ENCODE data around the gene KIAA0753.
A peak's percentile ranks its signal among the peaks of the same experiment; 100 is the strongest.

Gene KIAA0753

GRCh38 chr17:6641247-6641863, 844 bp upstream of the KIAA0753 start:
- peak; percentile 33 for DNase-seq (ENCODE audit: low spot score)

DNA sequence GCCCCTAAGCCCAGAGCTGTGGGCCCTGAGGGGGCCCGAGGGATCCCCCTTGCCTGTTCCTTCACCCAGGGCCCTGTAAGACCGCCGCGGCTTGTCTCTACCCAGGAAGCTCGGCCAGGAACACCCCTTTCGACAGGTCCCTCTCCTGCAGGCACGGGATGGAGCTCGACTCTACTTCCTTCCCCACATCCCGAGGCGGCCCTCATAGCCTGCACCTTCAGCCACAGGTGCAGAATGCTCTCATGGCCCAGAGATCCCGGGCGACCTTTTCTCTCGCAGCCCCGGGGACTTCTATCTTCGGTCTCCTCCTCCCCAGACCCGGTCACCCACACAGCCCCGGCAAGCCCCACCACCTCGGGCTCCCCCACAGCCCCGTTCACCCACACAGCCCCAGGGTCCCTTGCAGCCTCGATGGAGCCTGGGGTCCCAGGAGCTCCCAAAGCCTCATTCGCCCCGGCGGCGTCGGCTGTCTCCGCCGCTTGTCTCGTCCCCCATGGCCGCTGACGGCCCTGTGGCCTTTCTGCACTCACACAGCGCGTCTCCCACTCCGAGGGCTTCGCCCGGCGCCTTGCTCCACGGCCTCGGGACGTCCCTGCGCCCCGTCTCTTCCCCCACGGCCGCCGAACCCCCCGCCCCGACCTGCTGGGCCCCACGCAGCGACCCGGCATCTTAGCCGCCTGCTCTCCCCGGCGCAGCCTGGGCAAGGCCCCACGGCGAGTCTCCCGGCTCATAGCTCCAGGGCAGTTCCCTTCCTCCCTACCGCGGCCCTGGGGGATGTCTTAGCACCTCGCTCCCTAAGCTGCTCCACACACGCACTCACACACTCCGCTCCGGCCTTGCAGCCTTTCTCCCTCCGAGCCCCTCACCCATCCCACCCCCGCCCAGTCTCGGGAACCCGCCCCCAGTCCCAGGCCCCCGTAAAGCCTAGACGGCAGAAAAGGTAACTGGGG, 650 bp downstream of the KIAA0753 start:
- peak; percentile 23 for DNase-seq (ENCODE audit: low spot score)

- DNase-seq (ENCODE audit: low spot score): peak; percentile 17
These were observed 1.4 kb downstream of the KIAA0753 start for GRCh38 chr17:6639014-6639585.

GRCh38 chr17:6638046-6638908, 2.2 kb downstream of the KIAA0753 start:
- no peak for DNase-seq (ENCODE audit: low spot score)

- no peak for DNase-seq (ENCODE audit: low spot score)
These were observed 3.1 kb downstream of the KIAA0753 start for GRCh38 chr17:6637458-6637840.

- DNase-seq (ENCODE audit: low spot score): no peak
These were observed 3.7 kb downstream of the KIAA0753 start for GRCh38 chr17:6636616-6637457.

DNA sequence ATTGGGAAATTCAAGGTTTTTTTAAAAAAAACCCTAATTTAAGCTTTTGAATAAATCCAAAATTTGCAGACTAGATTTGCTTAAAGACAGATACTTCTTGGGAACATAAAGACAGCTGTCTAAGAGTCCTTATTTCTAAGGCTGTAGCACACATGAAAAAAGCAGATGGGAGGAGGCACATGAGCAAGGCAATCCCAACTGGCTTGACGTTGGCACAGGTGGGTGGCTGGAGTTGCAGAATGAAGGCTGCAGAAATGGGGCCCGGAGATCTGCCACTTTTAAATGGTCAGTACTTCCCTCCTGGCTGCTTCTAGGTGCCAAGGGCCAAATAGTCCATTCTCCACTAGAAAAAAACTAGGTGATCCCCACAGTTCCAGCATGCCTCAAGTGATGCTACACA, 4.4 kb downstream of the KIAA0753 start:
- DNase-seq (ENCODE audit: low spot score): no peak

- no peak for DNase-seq (ENCODE audit: low spot score)
These were observed 7.2 kb downstream of the KIAA0753 start for GRCh38 chr17:6633263-6633662.

DNA sequence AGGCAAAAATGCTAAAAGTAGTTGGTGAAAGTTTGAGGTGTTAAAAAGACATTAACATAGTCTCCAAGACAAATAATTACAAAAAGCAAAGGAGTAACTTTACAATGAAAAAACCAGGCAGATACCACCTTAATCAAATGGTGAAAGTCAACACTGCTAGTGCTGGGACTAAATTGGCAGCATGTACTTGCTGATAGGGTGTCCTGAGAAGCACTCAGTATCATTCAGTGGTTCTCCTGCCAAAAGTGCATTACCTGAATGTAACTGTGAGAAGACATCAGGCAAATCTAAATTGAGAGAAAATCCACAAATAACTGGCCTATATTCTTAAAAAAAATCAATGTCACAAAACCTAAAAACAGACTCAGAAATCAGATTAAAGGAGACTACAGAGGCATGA, 8.0 kb downstream of the KIAA0753 start:
- no peak for DNase-seq (ENCODE audit: low spot score)

GRCh38 chr17:6630390-6630789, 10.1 kb downstream of the KIAA0753 start:
- no peak for DNase-seq (ENCODE audit: low spot score)

DNA sequence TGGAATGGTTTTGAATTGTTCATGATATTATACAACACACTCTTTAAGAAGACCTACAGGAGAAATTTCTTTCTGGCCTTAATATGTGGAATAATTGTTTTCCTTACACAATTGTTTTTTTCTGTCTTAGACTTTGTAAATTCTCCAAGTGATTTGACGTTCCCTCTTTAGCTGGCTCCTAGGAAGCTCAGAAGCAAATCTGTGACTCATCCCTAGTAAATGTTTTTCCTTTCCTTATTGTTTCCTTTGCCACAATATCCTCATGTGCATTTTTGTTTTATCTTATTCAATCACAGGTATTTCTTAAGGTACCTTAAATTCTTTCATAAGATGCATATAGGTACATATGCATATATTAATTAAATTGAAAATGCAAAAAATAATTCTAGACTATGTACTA, 13.5 kb downstream of the KIAA0753 start:
- no peak for DNase-seq (ENCODE audit: low spot score)

- DNase-seq (ENCODE audit: low spot score): no peak
These were observed 13.9 kb downstream of the KIAA0753 start for GRCh38 chr17:6626616-6627015.

DNA sequence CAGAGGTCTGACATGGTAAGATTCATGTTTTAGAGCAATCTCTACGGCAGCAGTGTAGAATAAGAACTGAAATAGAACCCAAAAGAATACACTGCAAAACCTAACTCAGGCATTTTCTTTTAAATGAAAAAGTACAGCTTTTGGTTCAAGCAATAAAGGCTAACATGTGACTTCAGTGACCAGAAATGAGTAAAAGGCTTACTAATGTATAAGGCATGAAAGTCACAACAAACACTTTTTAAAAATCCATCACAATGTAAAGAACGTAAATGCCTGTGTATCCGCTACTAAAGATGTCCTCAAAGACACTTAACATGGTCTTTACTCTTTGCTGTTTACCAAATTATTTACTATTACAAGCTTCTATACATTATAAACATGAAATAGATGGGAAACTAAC, 16.6 kb downstream of the KIAA0753 start:
- DNase-seq (ENCODE audit: low spot score): no peak

DNA sequence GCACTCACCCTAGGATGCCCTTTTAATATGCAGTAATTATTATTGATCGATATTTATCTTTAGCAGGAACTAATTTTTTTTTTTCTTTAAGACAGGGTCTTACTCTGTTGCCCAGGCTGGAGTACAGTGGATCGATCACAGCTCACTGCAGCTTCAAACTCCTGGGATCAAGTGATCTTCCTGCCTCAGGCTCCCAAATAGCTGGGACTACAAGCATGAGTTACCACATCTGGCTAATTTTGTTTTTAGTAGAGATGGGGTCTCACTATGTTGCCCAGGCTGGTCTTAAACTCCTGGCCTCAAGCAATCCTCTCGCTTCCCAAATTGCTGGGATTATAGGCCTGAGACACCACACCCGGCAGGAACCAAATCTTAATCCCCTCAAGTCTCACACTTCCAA, 29.3 kb downstream of the KIAA0753 start:
- no peak for DNase-seq (ENCODE audit: low spot score)

- no peak for DNase-seq (ENCODE audit: low spot score)
These were observed 30.5 kb downstream of the KIAA0753 start for GRCh38 chr17:6610011-6610410.

- DNase-seq (ENCODE audit: low spot score): no peak
These were observed 32.2 kb downstream of the KIAA0753 start for GRCh38 chr17:6608321-6608720.

DNA sequence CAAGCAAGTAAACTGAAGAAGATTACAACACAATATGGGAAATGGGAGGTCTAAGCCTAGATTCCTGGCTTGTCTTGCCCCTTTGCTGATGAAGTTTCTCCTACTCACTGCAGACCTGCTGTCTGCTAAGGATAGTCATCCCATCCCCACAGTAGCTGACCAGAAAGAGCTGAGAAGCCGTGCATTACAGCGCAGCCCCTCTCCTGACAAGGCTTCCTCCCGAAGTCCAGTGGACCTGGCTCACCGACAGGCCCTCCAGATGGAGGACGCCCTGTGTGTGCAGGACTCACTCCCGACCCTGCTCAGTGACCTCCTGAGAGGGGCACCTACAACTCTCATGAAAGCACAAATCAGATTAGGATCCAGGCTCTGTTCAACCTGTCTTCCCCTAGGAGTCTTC, 35.4 kb downstream of the KIAA0753 start:
- no peak for DNase-seq (ENCODE audit: low spot score)

DNA sequence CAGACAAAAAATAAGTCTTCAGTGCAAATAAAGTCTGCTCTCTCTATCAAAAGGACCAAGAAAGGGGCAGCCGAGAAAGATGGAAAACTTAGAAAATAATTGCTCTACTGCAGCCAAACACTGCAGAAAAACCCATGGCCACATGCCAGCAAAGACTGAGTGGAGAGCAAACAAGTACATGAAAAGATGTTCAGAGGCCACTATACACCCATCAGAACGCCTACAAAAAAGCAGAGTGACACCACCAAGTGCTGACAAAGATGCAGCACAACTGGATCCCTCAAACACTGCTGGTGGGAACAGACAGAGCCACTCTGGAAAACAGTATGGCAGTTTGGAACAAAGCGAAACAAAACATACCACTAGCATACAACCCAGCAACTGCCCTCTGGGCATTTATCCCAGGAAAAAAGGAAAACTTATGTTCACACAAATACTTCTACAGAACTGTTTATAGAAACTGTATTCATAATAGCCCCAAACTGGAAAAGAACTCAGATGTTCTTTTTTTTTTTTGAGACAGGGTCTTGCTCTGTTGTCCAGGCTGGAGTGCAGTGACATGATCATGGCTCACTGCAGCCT, 36.7 kb downstream of the KIAA0753 start:
- no peak for DNase-seq (ENCODE audit: low spot score)

- no peak for DNase-seq (ENCODE audit: low spot score)
These were observed 38.4 kb downstream of the KIAA0753 start for GRCh38 chr17:6602141-6602540.

DNA sequence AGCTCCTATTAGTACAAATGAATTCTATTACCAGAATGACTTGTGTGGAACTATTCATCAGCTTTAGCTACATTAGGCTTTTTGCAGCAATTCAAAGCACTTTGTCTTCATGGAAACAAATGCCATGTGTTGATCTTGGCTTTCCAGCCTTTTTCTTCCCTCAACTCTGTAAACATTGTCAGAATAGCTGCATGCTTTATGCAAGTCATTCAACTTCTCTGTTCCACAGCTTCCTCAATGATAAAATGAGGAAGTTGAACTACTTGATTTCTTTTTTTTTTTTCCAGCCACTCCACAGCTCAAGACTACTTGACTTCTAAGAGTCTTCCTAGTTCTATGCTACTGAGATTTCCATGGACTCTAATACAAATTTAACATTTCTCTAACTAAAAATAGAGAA, 41.1 kb downstream of the KIAA0753 start:
- peak; percentile 40 for DNase-seq (ENCODE audit: low spot score)

- no peak for DNase-seq (ENCODE audit: low spot score)
These were observed 42.8 kb downstream of the KIAA0753 start for GRCh38 chr17:6597727-6598126.

All from NAMALWA (cell line).